ENCODE data around the gene VDAC2. TPM values are rescaled to one million over a fixed set of nuclear protein-coding genes. Genes with fewer than 3 reads are reported as not detected.

VDAC2 gene
- total RNA-seq, 1 experiment from 2014 or later: 328 TPM

DNA sequence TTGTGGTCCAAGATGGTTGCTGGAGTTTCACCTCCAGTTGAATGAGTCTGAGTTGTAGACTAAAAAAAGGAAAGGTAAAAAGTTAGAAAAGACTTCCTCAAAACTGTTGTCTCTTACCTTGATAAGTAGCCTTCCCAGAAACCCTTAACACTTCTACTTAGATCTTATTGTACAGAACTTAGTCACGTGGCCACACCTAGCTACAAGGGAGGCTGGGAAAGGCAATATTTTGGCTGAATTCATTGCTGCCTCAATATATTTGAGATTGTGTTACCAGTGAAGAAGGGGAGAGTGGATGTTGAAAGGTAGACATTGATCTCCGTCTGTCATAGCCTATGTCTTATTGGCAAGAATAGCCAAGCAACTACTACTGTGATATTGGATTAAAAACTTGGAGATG lies 35.5 kb upstream of the VDAC2 start:
- no peaks in the 10 kb centered on the region for H3K36me3 ChIP-seq (ENCODE audit: insufficient read depth, low read length, poor library complexity, severe bottlenecking)
- intact Hi-C loops (cut with micrococcal nuclease; ENCODE audit: unreplicated experiment): no loop called here
- no peaks in the 10 kb centered on the region for H3K9me3 ChIP-seq (ENCODE audit: low read depth, low read length, poor library complexity, severe bottlenecking)
- H3K4me3 ChIP-seq (ENCODE audit: low read depth, low read length, poor library complexity, severe bottlenecking): no peak overlapping the region
- DNase-seq (ENCODE audit: low spot score): no peak
- H3K27ac ChIP-seq (ENCODE audit: low read depth, low read length, poor library complexity, severe bottlenecking): no peak overlapping the region
- ChIA-PET CTCF (no interaction called here), POLR2A (ENCODE audit: low non-redundant PET) (no interaction called here)
- TF ChIP-seq EZH2 (IDR thresholded peaks at IDR 0.05; ENCODE audit: borderline replicate concordance, low read depth, low read length, poor library complexity, severe bottlenecking): no peak
- TF ChIP-seq, protein P1, sequence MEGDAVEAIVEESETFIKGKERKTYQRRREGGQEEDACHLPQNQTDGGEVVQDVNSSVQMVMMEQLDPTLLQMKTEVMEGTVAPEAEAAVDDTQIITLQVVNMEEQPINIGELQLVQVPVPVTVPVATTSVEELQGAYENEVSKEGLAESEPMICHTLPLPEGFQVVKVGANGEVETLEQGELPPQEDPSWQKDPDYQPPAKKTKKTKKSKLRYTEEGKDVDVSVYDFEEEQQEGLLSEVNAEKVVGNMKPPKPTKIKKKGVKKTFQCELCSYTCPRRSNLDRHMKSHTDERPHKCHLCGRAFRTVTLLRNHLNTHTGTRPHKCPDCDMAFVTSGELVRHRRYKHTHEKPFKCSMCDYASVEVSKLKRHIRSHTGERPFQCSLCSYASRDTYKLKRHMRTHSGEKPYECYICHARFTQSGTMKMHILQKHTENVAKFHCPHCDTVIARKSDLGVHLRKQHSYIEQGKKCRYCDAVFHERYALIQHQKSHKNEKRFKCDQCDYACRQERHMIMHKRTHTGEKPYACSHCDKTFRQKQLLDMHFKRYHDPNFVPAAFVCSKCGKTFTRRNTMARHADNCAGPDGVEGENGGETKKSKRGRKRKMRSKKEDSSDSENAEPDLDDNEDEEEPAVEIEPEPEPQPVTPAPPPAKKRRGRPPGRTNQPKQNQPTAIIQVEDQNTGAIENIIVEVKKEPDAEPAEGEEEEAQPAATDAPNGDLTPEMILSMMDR (conservative IDR thresholded peaks at IDR 0.05; ENCODE audit: low read depth, low read length): no peak
- peaks cover 8% of the 10 kb centered on the region for H3K4me1 ChIP-seq (ENCODE audit: insufficient read depth, low read length, poor library complexity, severe bottlenecking)
- no TSS peak for BruUV-seq (replicated peaks)
- H3K27me3 ChIP-seq (replicated peaks; ENCODE audit: insufficient read depth, low read depth, low read length, poor library complexity): no peaks in the 10 kb centered on the region

DNA sequence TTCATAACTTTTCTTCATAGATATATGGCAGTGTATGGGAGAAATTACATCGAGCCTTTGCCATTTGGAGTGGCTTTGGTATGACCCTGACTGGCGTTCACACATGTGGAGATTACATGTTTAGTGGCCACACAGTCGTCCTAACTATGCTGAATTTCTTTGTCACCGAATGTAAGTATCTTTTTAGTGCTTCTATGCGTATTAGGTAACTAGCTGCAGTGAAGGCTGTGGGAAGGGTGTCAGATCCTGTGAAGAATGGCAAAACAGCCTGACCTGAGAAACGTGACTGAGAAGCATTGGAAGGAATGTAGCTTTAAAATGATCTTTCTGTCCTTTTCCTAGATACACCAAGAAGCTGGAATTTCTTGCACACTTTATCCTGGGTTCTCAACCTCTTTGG lies 34.5 kb upstream of the VDAC2 start:
- Histone ChIP-seq H3K27ac (ENCODE audit: low read depth, low read length, poor library complexity, severe bottlenecking) (no peak overlapping the region), H3K4me3 (ENCODE audit: low read depth, low read length, poor library complexity, severe bottlenecking) (no peak overlapping the region), H3K27me3 (replicated peaks; ENCODE audit: insufficient read depth, low read depth, low read length, poor library complexity) (no peaks in the 10 kb centered on the region), H3K36me3 (ENCODE audit: insufficient read depth, low read length, poor library complexity, severe bottlenecking) (no peaks in the 10 kb centered on the region), H3K9me3 (ENCODE audit: low read depth, low read length, poor library complexity, severe bottlenecking) (no peaks in the 10 kb centered on the region), H3K4me1 (ENCODE audit: insufficient read depth, low read length, poor library complexity, severe bottlenecking) (peaks cover 8% of the 10 kb centered on the region)
- BruUV-seq (replicated peaks): no TSS peak
- TF ChIP-seq, protein P1 (conservative IDR thresholded peaks at IDR 0.05; ENCODE audit: low read depth, low read length): no peak
- no peak for TF ChIP-seq EZH2 (IDR thresholded peaks at IDR 0.05; ENCODE audit: borderline replicate concordance, low read depth, low read length, poor library complexity, severe bottlenecking)
- ChIA-PET POLR2A (ENCODE audit: low non-redundant PET) (no interaction called here), CTCF (no interaction called here)
- no peak for DNase-seq (ENCODE audit: low spot score)
- intact Hi-C loops (cut with micrococcal nuclease; ENCODE audit: unreplicated experiment): no loop called here

GRCh38 chr10:75176736-75177135 lies 33.9 kb upstream of the VDAC2 start:
- TF ChIP-seq, protein P1 (conservative IDR thresholded peaks at IDR 0.05; ENCODE audit: low read depth, low read length): no peak
- TF ChIP-seq EZH2 (IDR thresholded peaks at IDR 0.05; ENCODE audit: borderline replicate concordance, low read depth, low read length, poor library complexity, severe bottlenecking): no peak
- BruUV-seq (replicated peaks): no TSS peak
- Histone ChIP-seq H3K36me3 (ENCODE audit: insufficient read depth, low read length, poor library complexity, severe bottlenecking) (no peaks in the 10 kb centered on the region), H3K27me3 (replicated peaks; ENCODE audit: insufficient read depth, low read depth, low read length, poor library complexity) (no peaks in the 10 kb centered on the region), H3K4me1 (ENCODE audit: insufficient read depth, low read length, poor library complexity, severe bottlenecking) (peaks cover 8% of the 10 kb centered on the region), H3K27ac (ENCODE audit: low read depth, low read length, poor library complexity, severe bottlenecking) (no peak overlapping the region), H3K9me3 (ENCODE audit: low read depth, low read length, poor library complexity, severe bottlenecking) (no peaks in the 10 kb centered on the region), H3K4me3 (ENCODE audit: low read depth, low read length, poor library complexity, severe bottlenecking) (no peak overlapping the region)
- no peak for DNase-seq (ENCODE audit: low spot score)
- intact Hi-C loops (cut with micrococcal nuclease; ENCODE audit: unreplicated experiment): no loop called here
- ChIA-PET POLR2A (ENCODE audit: low non-redundant PET) (no interaction called here), CTCF (no interaction called here)
